ENCODE results near the gene CDK6. TPM values are rescaled to one million over a fixed set of nuclear protein-coding genes. Genes with fewer than 3 reads are reported as not detected.

The CDK6 gene
- total RNA-seq, 1 donor from 2014 or later, result 30.4 TPM

GRCh38 chr7:92714767-92715166 is 121.6 kb downstream of the CDK6 start:
- no peak for DNase-seq (ENCODE audit: low read depth in 2 of 2)

- DNase-seq (ENCODE audit: low read depth in 2 of 2), result no peak
Observed at GRCh38 chr7:92714280-92714679, 122.1 kb downstream of the CDK6 start.

GRCh38 chr7:92709912-92710311 is 126.5 kb downstream of the CDK6 start:
- no peak for DNase-seq (ENCODE audit: low read depth in 2 of 2)

- DNase-seq (ENCODE audit: low read depth in 2 of 2), result no peak
Observed at GRCh38 chr7:92709150-92709549, 127.2 kb downstream of the CDK6 start.

- DNase-seq (ENCODE audit: low read depth in 2 of 2), result no peak
Observed at GRCh38 chr7:92708111-92709042, 128.0 kb downstream of the CDK6 start.

GRCh38 chr7:92707435-92707834 is 128.9 kb downstream of the CDK6 start:
- no peak for DNase-seq (ENCODE audit: low read depth in 2 of 2)

GRCh38 chr7:92706563-92706962 is 129.8 kb downstream of the CDK6 start:
- DNase-seq (ENCODE audit: low read depth in 2 of 2), result no peak

- DNase-seq (ENCODE audit: low read depth in 2 of 2), result no peak
Observed at GRCh38 chr7:92705831-92706230, 130.5 kb downstream of the CDK6 start.

- DNase-seq (ENCODE audit: low read depth in 2 of 2), result no peak
Observed at GRCh38 chr7:92704858-92705257, 131.5 kb downstream of the CDK6 start.

- DNase-seq (ENCODE audit: low read depth in 2 of 2), result no peak
Observed at GRCh38 chr7:92702535-92702934, 133.8 kb downstream of the CDK6 start.

- DNase-seq (ENCODE audit: low read depth in 2 of 2), result no peak
Observed at GRCh38 chr7:92699966-92700514, 136.3 kb downstream of the CDK6 start.

GRCh38 chr7:92699560-92699959 is 136.8 kb downstream of the CDK6 start:
- peak in 1 of 2 donors; percentile 19 for DNase-seq (ENCODE audit: low read depth in 2 of 2)

- DNase-seq (ENCODE audit: low read depth in 2 of 2), result peak; percentile 94 to 95
Observed at GRCh38 chr7:92698237-92698841, 138.0 kb downstream of the CDK6 start.

GRCh38 chr7:92697414-92697813 is 139.0 kb downstream of the CDK6 start:
- no peak for DNase-seq (ENCODE audit: low read depth in 2 of 2)

GRCh38 chr7:92697012-92697411 is 139.4 kb downstream of the CDK6 start:
- no peak for DNase-seq (ENCODE audit: low read depth in 2 of 2)

- no peak for DNase-seq (ENCODE audit: low read depth in 2 of 2)
Observed at GRCh38 chr7:92696584-92696983, 139.8 kb downstream of the CDK6 start.

- DNase-seq (ENCODE audit: low read depth in 2 of 2), result peak; percentile 62 to 76
Observed at GRCh38 chr7:92695308-92696261, 140.8 kb downstream of the CDK6 start.

GRCh38 chr7:92694211-92694610 is 142.2 kb downstream of the CDK6 start:
- DNase-seq (ENCODE audit: low read depth in 2 of 2), result no peak

GRCh38 chr7:92693519-92693918 is 142.9 kb downstream of the CDK6 start:
- no peak for DNase-seq (ENCODE audit: low read depth in 2 of 2)

GRCh38 chr7:92691578-92691977 is 144.8 kb downstream of the CDK6 start:
- DNase-seq (ENCODE audit: low read depth in 2 of 2), result peak; percentile 68 to 74

Measured in lung microvascular endothelial cell (primary cell).